ENCODE data around the gene HCFC1R1.
"Not testable (repeated sequence)": the region's sequence is repeated elsewhere in the genome, so short reads cannot be mapped to it uniquely, and the experiment has no call there.

The HCFC1R1 gene

DNA sequence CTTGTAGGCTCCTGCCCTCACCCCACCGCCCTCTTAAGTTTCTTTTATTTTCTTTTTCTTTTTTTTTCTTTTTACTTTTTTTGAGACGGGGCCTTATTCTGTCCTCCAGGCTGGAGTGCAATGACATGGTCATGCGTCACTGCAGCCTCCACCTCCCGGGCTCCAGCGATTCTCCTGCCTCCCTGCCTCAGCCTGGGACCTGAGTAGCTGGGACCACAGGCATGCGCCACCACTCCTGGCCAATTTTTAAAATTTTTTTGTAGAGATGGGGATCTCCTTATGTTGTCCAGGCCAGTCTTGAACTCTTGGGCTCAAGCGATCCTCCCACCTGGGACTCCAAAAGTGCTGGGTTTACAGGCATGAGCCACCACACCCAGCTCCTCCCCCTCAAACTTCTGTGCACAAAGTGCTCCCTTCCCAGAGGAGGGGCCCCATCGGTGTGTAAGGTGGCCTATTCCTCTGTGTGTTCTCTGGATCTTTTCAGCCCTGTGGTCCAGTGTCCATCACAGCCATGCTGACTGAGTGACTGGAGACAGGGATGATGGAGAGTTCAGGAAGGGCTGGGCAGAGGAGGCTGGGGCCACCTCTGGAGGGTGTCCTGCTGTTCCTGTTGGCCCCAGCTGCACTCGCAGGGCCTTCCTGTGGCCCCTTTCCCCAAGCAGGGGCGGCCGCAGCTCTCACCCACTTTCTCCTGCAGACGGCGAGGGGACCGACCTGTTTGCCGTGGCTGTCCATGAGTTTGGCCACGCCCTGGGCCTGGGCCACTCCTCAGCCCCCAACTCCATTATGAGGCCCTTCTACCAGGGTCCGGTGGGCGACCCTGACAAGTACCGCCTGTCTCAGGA, 32.8 kb upstream of the HCFC1R1 start:
- no peak for DNase-seq

GRCh38 chr16:3055734-3056115, 32.0 kb upstream of the HCFC1R1 start:
- not testable (repeated sequence) for DNase-seq

- DNase-seq: no peak
Measured at GRCh38 chr16:3054965-3055733, 31.4 kb upstream of the HCFC1R1 start.

DNA sequence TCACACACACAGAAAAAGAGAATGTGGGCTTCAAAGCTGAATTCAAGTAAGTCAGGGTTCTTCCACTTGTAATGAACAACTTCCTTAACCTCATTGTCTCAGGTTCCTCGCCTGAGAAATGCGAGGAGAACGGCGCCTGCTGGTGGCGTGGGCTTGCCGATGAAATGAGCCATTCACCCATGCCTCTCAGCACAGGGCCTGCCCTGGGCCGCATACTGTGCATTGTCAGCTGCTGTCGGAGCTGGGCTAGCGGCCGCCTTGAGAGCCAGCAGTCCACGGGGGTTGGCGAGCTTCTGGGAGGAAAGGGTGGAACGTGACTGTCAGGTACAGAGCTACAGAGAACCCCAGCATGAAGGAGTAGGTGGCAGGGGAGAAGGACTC, 29.6 kb upstream of the HCFC1R1 start:
- not testable (repeated sequence) for DNase-seq

DNA sequence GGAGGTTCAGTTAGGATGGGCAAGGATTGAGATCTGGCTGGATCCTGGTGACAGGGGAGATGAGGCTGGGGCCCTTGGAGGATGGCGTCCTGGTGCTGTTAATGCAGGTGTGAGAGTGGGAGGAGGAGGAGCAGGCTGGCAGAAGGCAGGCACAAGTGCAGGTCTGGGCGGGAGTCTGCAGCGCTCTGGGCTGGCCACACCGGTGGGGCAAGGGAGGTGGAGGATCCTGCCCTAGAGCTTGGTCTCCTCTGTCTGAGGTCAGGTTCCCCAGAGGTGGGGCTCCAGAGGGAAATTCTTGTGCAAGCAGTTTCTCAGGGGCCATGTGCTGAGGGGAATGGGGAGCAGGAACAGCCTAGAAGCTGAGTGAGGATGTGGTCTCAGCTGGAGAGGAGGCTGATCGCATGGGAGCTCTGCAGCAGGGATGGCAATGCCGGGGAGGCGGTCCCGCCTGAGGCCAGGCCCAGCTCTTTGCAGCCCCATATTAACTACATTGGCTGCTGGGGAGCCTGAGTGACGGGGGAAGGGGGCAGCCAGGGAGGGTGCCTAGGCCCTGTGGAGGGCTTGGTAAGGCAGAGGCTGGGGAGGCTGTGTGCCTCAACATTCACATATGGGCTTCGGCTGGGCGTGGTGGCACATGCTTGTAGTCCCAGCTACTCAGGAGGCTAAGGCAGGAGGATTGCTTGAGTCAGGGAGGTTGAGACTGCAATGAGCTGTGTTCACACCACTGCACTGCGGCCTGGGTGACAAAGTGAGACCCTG, 29.0 kb upstream of the HCFC1R1 start:
- not testable (repeated sequence) for DNase-seq

DNA sequence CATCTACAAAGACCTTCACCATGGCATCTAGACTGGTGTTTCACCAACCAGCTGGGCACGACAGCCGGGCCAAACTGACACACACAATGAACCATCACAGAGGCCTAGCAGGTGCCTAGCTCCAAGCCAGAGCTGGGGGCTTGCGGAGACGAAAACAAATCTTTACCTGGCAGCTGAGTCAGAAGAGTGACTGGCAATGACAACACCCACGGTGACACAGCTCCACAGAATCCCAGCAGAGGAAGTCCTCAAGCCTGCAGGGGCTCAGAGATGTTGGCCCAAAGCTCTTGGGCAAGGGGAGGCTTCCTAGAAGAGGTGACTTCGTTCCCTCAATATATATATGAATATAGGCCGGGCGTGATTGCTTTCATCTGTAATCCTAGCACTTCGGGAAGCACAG, 27.8 kb upstream of the HCFC1R1 start:
- no peak for DNase-seq

DNA sequence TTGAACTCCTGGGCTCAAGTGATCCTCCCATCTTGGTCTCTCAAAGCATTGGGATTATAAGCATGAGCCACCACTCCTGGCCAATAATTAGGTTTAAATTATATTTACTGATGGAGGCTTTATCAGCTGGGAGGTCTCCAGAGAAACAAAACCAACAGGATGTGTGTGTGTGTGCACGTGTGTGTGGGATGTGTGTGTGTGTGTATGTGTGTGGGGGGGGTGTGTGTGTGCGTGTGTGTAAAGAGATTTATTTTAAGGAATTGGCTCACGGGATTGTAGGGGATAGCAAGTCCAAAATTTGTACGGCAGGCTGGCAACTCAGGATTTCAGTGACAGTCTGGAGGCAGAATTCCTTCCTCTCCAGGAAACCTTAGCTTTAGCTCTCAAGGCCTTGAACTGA, 27.3 kb upstream of the HCFC1R1 start:
- no peak for DNase-seq

- DNase-seq: no peak
Measured at GRCh38 chr16:3050487-3050886, 26.7 kb upstream of the HCFC1R1 start.

GRCh38 chr16:3049921-3050481, 26.3 kb upstream of the HCFC1R1 start:
- DNase-seq: no peak

DNA sequence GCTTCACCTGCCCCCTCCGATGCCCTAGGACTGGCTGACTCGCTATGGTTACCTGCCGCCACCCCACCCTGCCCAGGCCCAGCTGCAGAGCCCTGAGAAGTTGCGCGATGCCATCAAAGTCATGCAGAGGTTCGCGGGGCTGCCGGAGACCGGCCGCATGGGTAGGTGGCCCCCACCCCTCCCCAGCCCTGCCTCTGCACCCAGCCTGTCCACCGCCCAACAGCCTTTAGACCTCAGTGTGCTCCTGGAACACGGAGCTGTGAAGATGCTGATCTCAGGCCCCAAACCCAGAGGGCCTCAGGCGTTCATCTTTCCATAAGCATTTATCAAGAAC, 23.6 kb upstream of the HCFC1R1 start:
- DNase-seq: no peak

- DNase-seq: no peak
Measured at GRCh38 chr16:3046641-3047386, 23.1 kb upstream of the HCFC1R1 start.

DNA sequence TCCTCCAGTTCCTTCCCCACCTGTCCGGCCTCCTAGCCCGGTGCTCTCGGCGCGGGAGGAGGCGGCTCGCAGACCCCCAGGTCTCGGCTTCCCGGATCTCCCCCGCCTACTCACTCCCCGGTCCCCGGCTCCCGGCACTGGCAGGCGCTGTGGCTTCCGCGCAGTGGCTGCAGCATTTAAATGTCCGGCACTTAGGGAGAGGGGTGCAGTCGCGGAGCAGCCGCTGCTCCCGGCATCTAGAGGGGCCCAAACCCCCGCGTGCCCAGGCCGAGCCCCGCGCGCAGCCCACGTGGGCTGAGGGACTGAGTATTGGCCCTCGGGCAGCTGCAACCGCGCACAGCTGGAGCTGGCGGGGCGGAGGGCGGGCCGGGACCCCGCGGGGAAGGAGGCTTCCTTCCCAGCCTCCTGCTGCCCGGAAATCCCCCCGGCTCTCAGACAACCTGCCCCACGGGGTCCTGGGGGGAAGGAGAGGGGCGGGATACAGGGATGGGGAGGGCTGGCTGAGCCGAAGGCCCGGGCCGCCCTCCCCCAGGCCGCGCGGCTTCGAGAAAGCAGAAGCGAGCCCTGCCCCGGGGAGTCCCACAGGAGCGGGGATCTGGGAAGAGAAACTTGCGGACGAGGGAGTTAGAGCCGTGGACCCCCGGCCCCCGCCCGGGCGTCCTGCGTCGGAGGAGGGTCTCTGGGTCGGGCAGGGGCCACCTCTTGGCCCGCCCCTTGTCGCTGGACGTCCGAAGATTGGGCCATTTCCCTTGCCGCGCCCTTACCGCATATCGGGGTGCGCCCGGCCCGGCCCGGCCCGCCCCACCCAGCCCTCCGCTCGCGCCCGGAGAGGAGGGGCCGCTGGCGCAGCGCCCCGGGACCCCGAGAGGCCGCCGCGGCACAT, 22.3 kb upstream of the HCFC1R1 start, which contains the start of gene MMP25:
Gene MMP25 (plus strand): TSS at position 804 of the 883 bp plus-strand sequence. CDS start 357 bp downstream, outside the sequence.
- no peak for DNase-seq

GRCh38 chr16:3044708-3045107, 21.0 kb upstream of the HCFC1R1 start:
- no peak for DNase-seq

DNA sequence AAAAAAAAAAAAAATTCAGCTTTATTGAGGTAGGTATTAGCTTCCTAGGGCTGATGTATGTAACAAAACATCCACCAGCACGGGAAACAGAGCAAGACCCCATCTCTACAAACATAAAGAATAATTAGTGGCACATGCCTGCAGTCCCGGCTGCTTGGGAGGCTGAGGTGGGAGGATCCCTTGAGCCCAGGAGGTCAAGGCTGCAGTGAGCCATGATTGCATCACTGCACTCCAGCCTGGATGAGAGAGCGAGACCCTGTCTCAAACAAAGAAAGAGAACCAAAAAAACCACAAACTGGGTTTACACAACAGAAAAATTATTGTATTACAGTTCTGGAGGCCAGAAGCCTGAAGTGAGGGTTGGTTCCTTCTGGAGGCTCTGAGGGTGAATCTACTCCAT, 18.6 kb upstream of the HCFC1R1 start:
- no peak for DNase-seq

DNA sequence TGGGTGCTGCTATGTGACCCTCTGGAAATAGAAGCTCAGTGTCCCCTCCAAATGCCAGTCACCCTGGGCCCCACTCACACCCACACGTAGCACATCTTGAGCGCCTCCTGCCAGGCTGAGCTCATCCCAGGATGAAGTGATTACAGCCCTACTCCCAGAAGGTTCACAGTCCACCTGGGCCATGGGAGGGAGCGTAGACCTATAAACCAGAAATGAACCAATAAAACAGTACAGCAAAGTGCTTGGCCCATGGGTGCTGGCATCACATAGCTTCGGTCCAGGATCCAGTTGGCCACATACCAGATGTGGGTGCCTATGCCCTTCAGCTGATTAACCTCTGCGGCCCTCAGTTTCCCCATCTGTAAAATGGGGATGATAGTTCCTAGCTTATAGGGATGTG, 15.2 kb upstream of the HCFC1R1 start:
- DNase-seq: no peak

DNA sequence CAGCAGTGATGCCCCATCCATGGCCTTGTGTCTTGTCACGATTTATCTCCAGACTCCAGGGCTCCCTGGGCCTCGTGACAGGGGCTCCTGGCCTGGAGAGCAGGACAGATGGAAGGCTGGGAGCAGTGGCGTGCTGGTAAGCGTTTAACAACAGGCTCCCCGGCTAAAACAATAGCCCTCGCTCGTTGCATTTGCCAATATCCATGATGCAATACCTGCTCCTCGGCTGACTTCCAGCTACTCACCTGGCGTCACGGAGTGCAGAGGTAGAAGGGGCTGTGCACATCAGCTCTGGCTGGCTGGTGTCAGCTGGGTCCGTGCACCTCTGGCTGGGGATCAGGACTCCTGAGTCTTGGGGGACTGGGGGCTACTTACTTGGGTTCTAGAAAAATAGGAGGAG, 14.5 kb upstream of the HCFC1R1 start:
- DNase-seq: no peak

GRCh38 chr16:3036726-3037315, 13.1 kb upstream of the HCFC1R1 start, which contains the start of gene BICDL2:
Gene BICDL2, minus strand, starts transcription at chr16:3036944. Its CDS starts 1,448 bp downstream, at chr16:3035496.
- DNase-seq: no peak

GRCh38 chr16:3035972-3036725, 12.4 kb upstream of the HCFC1R1 start:
- no peak for DNase-seq

GRCh38 chr16:3035289-3035971, 11.7 kb upstream of the HCFC1R1 start:
- no peak for DNase-seq

Data from activated naive CD4-positive, alpha-beta T cell (primary cell).